VCaP (cell line): ENCODE measurements around the gene ZBTB11.
"Not testable (repeated sequence)": the region's sequence is repeated elsewhere in the genome, so short reads cannot be mapped to it uniquely, and the experiment has no call there.

Source experiments
- H3K27ac ChIP-seq: fragments of 450-650 bp; 2 replicates; pipeline ENCODE4 v1.5.1; 2017
- CTCF ChIP-seq: fragments of 450-650 bp; conservative IDR thresholded peaks from 2 replicates; pipeline ENCODE4 v1.5.1; 2017; ENCODE audit warnings: mild to moderate bottlenecking, moderate library complexity

Gene ZBTB11

GRCh38 chr3:101635954-101636798, 40.8 kb downstream of the ZBTB11 start:
- no peak overlapping the region for H3K27ac ChIP-seq
- peak; percentile 72 for TF ChIP-seq CTCF

GRCh38 chr3:101635345-101635744, 41.6 kb downstream of the ZBTB11 start:
- no peak overlapping the region for H3K27ac ChIP-seq
- no peak for TF ChIP-seq CTCF

- no peak overlapping the region for H3K27ac ChIP-seq
- TF ChIP-seq CTCF = no peak
These were observed 42.2 kb downstream of the ZBTB11 start for GRCh38 chr3:101634591-101635196.

- no peak for TF ChIP-seq CTCF
- no peak overlapping the region for H3K27ac ChIP-seq
These were observed 43.7 kb downstream of the ZBTB11 start for GRCh38 chr3:101633186-101633585.

GRCh38 chr3:101632586-101632985, 44.3 kb downstream of the ZBTB11 start:
- no peak for TF ChIP-seq CTCF
- H3K27ac ChIP-seq = no peak overlapping the region

GRCh38 chr3:101631959-101632358, 45.0 kb downstream of the ZBTB11 start:
- H3K27ac ChIP-seq = not testable (repeated sequence)

- no peak for TF ChIP-seq CTCF
- H3K27ac ChIP-seq = no peak overlapping the region
These were observed 45.7 kb downstream of the ZBTB11 start for GRCh38 chr3:101631098-101631796.

- H3K27ac ChIP-seq = no peak overlapping the region
- TF ChIP-seq CTCF = no peak
These were observed 47.7 kb downstream of the ZBTB11 start for GRCh38 chr3:101629219-101629618.
